Type B pancreatic cell (in vitro differentiated cells): ENCODE measurements around the gene RAP1GAP2. TPM values are rescaled to one million over a fixed set of nuclear protein-coding genes. Genes with fewer than 3 reads are reported as not detected.

ENCODE experiments used
- DNase-seq: peaks from one replicate; pipeline ENCODE4 v3.0.0; 2021; ENCODE audit warnings: mixed read lengths; ENCODE audit not compliant: unreplicated experiment; ENCODE audit errors: extremely low spot score
- H3K27ac Mint-ChIP-seq: 2 replicates; pipeline ENCODE4 v1.8.0; 2021; ENCODE audit warnings: mild to moderate bottlenecking, mixed read lengths
- H3K27me3 Mint-ChIP-seq: 2 replicates; pipeline ENCODE4 v1.8.0; 2021; ENCODE audit warnings: mixed read lengths
- H3K36me3 Mint-ChIP-seq: 2 replicates; pipeline ENCODE4 v1.8.0; 2021; ENCODE audit warnings: mixed read lengths
- H3K4me1 Mint-ChIP-seq: one replicate; pipeline ENCODE4 v1.8.0; 2021; ENCODE audit warnings: mixed read lengths; ENCODE audit not compliant: unreplicated experiment
- H3K4me3 Mint-ChIP-seq: 2 replicates; pipeline ENCODE4 v1.8.0; 2021; ENCODE audit warnings: mild to moderate bottlenecking, mixed read lengths
- H3K9me3 Mint-ChIP-seq: 2 replicates; pipeline ENCODE4 v1.8.0; 2021; ENCODE audit warnings: mixed read lengths
- CTCF ChIP-seq: fragments of 200-600 bp; sonication (generic); conservative IDR thresholded peaks from 2 replicates; pipeline ENCODE4 v1.5.0; 2021; ENCODE audit warnings: antibody characterized with exemption, mild to moderate bottlenecking
- total RNA-seq: library from RNA; stranded (reverse); gene quantifications from 2 replicates; pipeline ENCODE4 v1.2.1, GENCODE V29; 2021; ENCODE audit warnings: low replicate concordance

The RAP1GAP2 gene
- total RNA-seq, 1 donor from 2014 or later = 49.7 TPM

GRCh38 chr17:2955931-2956582 lies 159.8 kb downstream of the RAP1GAP2 start:
- DNase-seq = no peak
- no peak for TF ChIP-seq CTCF
- Mint-ChIP-seq H3K27ac (peak overlapping the region; percentile 69), H3K4me3 (no peak overlapping the region), H3K4me1 (peaks cover 39% of the 10 kb centered on the region), H3K36me3 (no peaks in the 10 kb centered on the region), H3K27me3 (no peaks in the 10 kb centered on the region), H3K9me3 (no peaks in the 10 kb centered on the region)

- DNase-seq = no peak
- Mint-ChIP-seq H3K4me3 (no peak overlapping the region), H3K27ac (peak overlapping the region; percentile 98), H3K4me1 (peaks cover 35% of the 10 kb centered on the region), H3K27me3 (no peaks in the 10 kb centered on the region), H3K9me3 (no peaks in the 10 kb centered on the region), H3K36me3 (no peaks in the 10 kb centered on the region)
- TF ChIP-seq CTCF = no peak
Observed at GRCh38 chr17:2957631-2958286, 161.5 kb downstream of the RAP1GAP2 start.

- H3K4me1 Mint-ChIP-seq = peaks cover 35% of the 10 kb centered on the region
- H3K27me3 Mint-ChIP-seq = no peaks in the 10 kb centered on the region
- peak overlapping the region; percentile 98 for H3K27ac Mint-ChIP-seq
- no peak overlapping the region for H3K4me3 Mint-ChIP-seq
- TF ChIP-seq CTCF = no peak
- no peak for DNase-seq
- H3K36me3 Mint-ChIP-seq = no peaks in the 10 kb centered on the region
- no peaks in the 10 kb centered on the region for H3K9me3 Mint-ChIP-seq
Observed at GRCh38 chr17:2958706-2959222, 162.5 kb downstream of the RAP1GAP2 start.

- no peaks in the 10 kb centered on the region for H3K9me3 Mint-ChIP-seq
Observed at GRCh38 chr17:2959371-2960130, 163.3 kb downstream of the RAP1GAP2 start.

More at GRCh38 chr17:2959371-2960130, 163.3 kb downstream of the RAP1GAP2 start:
- Mint-ChIP-seq H3K27ac (peak overlapping the region; percentile 98), H3K36me3 (no peaks in the 10 kb centered on the region), H3K4me3 (no peak overlapping the region), H3K4me1 (peaks cover 38% of the 10 kb centered on the region), H3K27me3 (no peaks in the 10 kb centered on the region)
- no peak for DNase-seq
- TF ChIP-seq CTCF = no peak
